GM18907 (cell line): Measurements from ENCODE around the gene ME2.
"Not testable (repeated sequence)": the region's sequence is repeated elsewhere in the genome, so short reads cannot be mapped to it uniquely, and the experiment has no call there.

Experiments
- ATAC-seq: cut with Tn5 transposase; IDR thresholded peaks from one replicate; pipeline ENCODE4 v1.9.1; 2021; ENCODE audit warnings: mild to moderate bottlenecking, moderate library complexity; ENCODE audit not compliant: unreplicated experiment

The ME2 gene

DNA sequence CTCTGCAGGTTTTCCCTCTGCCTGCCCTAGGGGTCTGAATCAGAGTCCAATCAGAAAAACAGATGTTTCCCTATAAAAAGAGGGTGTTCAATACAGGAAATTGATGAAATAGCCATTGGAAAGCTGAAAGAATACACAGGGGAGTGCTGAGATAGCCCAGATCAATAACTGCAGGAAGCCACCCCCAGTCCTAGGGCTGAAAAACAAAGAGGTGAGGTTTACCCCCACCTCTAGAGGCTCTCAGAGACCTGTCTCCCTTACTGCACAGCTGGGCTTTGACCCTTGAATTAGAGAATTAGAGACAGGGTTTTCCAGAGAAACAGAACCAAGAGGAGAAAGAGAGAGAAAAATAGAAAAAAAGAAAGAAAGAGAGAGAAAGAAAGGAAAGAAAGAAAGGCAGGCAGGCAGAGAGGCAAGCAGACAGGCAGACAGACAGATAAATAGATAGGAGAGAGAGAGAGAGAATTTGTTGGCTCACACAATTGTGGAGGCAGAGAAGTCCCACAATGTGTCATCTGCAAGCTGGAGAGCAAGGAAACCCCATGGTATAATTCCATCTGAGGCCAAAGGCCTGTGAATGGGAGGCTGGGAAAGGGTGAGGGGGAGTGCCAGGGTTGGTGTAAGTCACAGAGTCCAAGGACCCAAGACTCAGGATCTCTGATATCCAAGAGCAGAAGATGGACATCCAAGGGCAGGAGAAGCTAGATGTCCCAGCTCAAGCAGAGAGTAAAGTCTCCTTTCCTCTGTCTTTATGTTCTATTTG is 18.9 kb upstream of the ME2 start:
- no peak for ATAC-seq

DNA sequence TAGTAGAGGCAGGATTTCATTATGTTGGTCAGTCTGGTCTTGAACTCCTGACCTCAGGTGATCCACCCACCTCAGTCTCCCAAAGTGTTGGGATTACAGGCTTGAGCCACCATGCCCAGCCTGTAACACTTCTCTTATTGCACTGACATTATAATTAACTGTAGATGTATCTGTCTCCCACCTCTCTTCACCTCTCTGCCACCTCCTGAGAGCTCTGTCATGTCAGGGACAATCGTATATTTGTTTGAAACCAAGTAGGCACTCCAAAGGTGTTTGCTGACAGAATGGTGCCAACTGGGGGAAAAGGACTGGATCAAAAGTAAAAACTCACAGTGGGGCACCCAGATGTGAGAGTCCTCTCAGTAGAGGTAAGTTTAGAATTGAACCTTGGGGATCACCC is 17.3 kb upstream of the ME2 start:
- ATAC-seq = no peak

DNA sequence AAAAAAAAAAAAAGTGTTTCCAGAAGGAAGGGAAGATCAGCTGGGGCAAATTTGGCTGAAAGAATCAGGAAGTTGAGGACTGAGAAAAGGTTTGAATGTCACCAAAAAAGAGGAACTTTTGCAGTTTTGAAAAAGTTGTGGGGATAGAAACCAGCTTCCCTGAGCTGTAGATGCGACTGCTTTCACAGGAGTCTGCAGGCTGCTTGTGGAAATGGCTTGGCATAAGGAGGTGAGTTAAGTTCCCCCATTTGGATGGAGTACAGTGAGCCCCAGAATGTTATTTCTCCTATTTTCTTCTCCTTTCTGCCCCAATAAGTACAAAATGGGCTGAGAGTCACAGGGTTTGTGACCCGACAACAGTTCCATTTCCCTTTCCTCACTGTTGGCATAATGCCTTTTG is 16.5 kb upstream of the ME2 start:
- no peak for ATAC-seq

DNA sequence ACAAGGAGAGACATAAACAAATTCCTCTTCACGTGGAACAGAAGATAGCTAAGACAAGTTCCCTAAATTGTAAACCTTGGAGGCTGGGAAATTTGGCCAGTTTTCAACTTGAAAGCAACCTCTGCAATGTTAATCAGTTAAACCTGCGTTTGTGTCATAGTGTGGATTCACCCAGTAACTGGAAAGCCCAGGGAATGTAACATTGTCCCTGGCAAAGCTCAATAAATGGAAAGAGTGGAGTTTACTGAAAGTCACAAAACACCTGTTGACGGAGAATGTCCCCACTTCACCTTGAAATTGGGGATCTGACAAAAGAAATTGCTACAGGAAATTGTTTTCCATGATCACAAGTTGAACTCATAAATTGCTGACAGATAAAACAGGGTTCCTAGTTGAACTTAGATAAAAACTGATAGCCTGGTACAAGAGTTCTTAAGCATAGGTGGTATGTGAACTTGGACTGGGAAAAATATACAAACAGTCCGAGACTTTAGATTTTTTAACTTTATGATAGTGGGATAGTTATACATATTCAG is 15.0 kb upstream of the ME2 start:
- no peak for ATAC-seq

GRCh38 chr18:50866765-50867164 is 12.2 kb upstream of the ME2 start:
- no peak for ATAC-seq

DNA sequence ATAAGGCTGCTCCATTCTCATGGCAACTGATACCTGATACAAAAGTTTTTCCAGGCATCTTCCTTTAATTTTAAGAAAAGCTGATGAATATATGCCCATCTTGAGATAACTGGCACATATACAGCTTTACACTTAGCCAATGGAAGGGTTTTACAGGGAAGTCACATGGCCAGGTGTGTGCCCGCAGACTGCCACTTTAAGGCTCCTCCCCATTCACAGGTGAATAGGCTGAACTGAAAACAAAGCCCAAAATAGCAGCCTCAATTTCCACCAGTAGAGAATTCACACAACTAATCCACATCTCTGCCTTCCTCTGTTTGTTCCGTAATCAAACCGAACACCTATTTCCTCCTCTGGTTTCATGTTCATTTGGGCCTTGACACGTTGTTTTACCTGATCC is 9.8 kb upstream of the ME2 start:
- no peak for ATAC-seq

GRCh38 chr18:50870138-50870845 is 8.6 kb upstream of the ME2 start:
- no peak for ATAC-seq

DNA sequence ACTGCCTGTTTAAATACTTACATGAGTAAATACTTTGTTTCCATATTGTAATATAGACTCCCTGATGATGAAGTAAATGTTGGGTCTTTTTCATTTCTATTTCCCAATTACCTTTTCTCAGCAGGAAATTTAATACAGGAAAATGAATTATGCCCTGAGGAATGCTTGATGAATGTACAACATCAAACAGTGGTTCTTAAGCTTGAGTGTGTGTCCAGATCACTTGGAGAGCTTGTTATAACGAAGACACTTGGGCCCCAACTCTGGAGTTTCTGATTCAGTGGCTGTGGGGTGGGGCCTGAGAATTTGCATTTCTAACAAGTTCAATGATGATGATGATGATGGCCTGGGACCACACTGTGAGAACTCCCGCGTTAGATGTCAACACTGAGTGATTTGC is 7.1 kb upstream of the ME2 start:
- no peak for ATAC-seq

DNA sequence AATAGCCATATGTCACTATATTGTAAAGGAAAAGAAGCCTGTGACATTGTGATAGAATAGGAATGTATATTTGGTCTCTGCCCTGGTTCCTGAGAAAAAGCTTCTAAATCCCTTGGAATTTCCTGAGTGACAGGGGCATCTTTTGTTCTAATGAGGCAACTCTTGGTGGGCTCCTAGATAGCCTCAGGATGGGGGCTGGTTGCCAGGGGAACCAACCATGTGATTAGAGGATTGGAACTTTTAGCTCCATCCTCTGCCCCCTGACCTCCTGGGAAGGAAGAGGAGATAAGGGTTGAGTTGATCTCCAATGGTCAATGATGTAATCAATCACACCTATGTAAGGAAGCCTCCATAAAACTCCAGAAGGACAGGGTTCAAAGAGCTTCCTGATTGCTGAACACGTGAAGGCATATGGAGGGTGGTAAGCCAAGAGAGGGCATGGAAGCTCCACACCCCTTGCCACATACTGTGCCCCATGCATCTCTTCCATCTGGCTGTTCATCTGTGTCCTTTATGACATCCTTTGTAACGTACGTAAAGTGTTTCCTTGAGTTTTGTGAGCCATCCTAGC is 2.9 kb upstream of the ME2 start:
- no peak for ATAC-seq

DNA sequence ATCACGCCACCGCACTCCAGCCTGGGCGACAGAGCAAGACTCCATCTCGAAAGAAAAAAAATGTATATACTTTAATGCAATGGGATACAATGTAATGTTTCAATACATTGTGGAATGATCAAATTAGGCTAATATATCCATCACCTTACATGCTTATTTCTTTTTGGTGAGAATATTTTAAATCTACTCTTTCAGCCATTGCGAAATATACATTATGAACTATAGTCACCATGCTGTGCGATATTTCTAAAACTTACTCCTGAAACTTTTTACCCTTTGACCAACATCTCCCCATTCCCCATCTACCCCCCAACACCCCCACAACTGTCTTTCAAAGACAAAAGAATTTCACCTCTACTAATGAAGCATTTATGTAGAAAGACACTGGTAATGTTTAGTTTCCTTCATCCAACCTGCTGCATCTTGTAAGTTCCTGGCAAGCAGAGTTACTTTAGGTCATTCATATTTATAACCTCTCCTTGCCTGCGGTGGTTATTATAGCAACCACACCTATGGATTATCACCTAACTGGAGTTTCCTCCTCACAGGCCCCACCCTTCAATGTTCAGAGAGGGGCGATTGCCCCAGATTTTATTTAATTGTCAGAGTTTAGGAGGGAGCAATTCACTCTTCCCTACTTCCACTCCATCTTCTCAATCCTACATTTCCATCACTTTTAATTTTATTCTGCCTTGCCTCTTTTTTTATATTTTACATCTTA is 1.2 kb upstream of the ME2 start:
- no peak for ATAC-seq

DNA sequence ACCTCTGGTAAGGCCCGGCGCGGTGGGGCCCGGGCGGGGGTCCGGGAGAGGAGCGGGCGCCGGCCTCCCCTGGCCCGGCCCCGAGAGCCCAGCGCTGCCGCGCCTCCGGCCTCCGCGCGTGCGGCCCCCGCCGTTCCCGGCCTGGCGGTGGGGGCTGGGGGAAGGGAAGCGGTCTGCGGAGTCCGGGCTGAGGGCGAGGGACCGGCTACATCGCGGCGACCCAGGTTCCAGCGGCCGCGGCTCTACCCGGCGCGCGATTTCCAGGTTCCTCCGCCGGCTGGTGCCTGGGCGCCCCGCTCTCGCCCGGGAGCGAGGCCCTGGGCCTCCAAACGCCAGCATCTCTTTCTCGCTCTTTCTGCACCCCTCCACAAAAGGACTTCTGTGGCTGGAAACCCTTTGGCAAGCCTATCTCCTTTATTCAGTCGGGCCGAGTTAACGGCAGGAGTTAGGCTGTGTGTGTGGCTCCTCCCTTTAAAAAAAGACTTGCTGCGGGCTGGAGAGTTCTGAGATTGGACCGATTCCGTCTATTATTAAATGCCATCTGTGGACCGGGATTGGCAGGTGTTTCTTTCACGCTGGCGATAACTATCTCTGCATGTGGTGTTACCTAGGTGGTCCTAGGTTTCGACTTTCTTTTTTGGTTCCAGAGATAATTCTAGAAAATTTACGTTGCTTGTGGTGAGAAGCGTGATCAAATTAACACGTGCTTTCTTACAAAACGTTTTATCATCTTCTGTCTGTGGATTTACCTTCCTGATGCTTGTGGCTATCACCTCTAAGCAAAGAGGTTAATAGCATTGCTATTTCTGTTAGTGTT is 592 bp downstream of the ME2 start:
- ATAC-seq = peak; percentile 30

- no peak for ATAC-seq
Observed at GRCh38 chr18:50880119-50880465, 1.2 kb downstream of the ME2 start.

DNA sequence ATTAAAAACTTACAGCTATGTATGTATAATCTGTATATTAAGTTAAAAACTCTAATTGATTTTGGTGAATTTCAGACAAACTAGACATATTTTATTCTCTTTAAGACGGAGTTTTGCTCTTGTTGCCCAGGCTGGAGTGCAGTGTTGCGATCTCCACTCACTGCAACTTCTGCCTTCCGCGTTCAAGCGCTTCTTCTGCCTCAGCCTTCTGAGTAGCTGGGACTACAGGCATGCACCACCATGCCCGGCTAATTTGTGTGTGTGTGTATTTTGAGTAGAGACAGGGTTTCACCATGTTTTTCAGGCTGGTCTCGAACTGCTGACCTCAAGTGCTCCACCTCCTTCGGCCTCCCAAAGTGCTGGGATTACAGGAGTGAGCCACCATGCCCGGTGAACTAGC is 2.0 kb downstream of the ME2 start:
- not testable (repeated sequence) for ATAC-seq

GRCh38 chr18:50886929-50887328 is 8.0 kb downstream of the ME2 start:
- ATAC-seq = no peak

- no peak for ATAC-seq
Observed at GRCh38 chr18:50895350-50896045, 16.6 kb downstream of the ME2 start.

DNA sequence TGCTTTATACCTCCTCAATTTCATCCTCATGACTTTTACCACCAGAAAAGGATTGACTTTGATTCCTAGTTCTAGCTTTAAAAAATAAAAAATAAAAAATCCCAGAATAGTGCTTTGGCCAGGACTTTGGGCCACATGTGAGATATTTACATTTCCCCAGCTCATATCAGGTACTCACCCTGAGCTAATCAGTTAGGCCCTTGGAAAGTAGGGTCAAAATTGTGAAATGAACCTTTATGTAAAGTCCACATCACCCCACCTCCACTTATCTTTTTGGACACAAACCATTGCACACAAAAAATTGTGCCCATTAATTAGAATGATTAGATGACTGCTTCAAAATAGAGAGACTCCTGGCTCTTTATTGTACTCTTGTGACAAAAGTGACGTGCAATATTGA is 17.2 kb downstream of the ME2 start:
- no peak for ATAC-seq

DNA sequence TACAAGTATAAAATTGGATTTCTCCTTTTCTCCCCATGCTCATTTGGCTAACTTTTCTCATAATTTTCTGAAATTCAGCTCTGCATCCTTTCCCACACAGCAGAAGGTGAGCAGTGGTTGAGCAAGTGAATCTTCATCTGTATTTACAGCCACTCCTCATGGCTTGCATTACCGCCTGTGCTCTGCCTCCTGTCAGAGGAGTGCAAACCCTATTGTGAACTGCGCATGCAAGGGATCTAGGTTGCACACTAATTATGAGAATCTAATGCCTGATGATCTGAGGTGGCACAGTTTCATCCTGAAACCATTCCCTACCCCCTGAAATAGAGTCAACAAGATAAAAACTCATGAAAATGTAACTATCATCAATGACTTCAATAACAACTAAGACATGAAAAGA is 20.0 kb downstream of the ME2 start:
- ATAC-seq = no peak

- no peak for ATAC-seq
Observed at GRCh38 chr18:50902797-50903196, 23.9 kb downstream of the ME2 start.

DNA sequence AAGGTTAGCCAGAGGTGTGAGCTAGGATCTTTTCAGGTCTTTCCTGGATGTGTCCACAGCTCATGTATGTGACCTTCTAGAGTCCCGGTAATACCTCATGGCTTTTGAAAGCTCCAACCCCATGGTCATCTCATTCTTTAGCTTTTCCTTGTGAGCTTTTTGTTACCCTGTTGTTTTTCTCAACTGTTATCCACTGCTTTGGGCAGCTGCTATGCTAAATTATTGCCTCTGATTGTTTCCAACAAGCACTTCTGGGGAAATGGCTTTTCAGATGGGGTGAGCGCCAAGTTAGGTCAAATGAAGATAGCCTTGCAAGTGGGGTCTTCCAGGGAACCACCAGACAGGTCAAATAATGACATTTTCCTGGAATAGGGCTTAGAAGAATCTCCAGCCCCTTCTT is 27.9 kb downstream of the ME2 start:
- no peak for ATAC-seq

DNA sequence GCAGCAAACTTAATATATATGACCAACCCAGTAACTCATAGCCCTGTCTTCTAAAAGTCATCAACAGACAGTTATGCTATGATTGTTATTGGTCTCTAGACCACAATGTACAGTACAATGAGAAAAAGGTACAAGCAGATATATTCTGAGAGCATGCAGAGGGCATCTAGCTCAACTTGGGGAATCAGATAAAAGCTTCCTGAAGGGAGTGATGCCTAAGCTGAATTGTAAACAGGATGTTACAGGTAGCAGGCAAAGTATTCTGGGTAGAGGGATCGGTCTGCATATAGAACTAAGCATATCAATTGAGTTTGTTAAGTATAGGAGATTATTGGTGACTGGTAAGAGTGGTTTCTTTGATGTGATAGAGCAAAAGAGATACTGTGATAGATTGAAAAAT is 30.3 kb downstream of the ME2 start:
- no peak for ATAC-seq
